ENCODE results near the gene TNFRSF18. TPM values are rescaled to one million over a fixed set of nuclear protein-coding genes. Genes with fewer than 3 reads are reported as not detected.

The TNFRSF18 gene
- polyA plus RNA-seq, 1 experiment = 0.40 TPM

DNA sequence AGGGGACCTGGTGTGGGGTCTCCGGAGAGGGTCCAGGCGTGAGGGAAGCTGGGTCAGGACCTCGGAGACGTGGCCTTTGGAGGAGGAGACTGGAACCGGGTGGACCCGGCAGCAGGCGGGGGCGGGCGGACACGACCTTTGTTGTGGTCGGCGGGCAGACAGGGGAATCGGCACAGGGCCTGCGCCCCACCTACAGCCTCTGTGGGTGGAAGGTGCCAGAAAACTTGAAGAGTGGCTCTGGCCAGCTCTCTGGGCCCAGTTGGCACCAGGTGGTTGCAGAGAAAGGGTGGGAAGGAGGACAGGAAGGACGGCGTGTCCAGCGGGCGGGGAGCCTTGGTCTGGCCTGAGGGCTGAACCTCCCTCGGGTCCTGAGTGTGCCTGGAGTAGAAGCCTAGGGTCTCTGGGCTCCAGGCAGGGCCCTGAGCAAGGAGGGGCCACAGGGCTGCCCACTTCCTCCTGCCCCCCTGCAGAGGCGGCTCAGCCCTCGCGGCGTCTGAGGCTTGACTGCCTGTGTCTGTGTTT lies 40.4 kb downstream of the TNFRSF18 start:
- Histone ChIP-seq H3K36me3 (ENCODE audit: control insufficient read depth, insufficient read depth, low read length) (no peaks in the 10 kb centered on the region), H3K4me3 (ENCODE audit: low read depth, low read length) (no peak overlapping the region), H3K27me3 (ENCODE audit: control insufficient read depth, insufficient read depth, low read length) (peaks cover 4% of the 10 kb centered on the region)
- TF ChIP-seq, protein P1, sequence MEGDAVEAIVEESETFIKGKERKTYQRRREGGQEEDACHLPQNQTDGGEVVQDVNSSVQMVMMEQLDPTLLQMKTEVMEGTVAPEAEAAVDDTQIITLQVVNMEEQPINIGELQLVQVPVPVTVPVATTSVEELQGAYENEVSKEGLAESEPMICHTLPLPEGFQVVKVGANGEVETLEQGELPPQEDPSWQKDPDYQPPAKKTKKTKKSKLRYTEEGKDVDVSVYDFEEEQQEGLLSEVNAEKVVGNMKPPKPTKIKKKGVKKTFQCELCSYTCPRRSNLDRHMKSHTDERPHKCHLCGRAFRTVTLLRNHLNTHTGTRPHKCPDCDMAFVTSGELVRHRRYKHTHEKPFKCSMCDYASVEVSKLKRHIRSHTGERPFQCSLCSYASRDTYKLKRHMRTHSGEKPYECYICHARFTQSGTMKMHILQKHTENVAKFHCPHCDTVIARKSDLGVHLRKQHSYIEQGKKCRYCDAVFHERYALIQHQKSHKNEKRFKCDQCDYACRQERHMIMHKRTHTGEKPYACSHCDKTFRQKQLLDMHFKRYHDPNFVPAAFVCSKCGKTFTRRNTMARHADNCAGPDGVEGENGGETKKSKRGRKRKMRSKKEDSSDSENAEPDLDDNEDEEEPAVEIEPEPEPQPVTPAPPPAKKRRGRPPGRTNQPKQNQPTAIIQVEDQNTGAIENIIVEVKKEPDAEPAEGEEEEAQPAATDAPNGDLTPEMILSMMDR (IDR thresholded peaks at IDR 0.05; ENCODE audit: insufficient read depth, low read depth, low read length) = no peak
- POLR2A ChIA-PET = no interaction called here
- CTCF ChIA-PET = interaction anchor here (1.5 kb wide), 1 partner anchor 43 kb away, joined by 5 read pairs; no protein-coding TSS in a partner anchor
- no peak for DNase-seq (ENCODE audit: low read depth)

DNA sequence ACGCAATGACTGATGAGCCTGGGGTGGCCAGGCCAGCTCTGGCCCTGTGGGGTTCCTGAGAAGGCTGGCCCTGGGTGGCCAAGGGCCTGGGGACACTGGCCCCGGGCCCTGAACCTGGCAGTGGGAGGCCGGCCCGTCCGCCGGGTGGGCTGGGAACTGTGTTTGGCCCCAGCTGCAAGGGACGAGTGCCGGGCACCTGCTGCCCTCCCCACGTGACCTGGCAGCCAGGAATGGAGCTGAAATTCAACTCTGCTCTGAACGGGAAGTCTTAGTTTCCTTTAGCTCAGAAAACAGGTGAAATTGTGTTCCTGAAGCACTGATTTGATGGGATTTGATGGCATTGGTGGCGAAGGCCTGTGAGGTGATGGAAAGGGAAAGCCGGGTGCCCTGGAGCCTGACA lies 40.9 kb downstream of the TNFRSF18 start:
- Histone ChIP-seq H3K4me3 (ENCODE audit: low read depth, low read length) (no peak overlapping the region), H3K36me3 (ENCODE audit: control insufficient read depth, insufficient read depth, low read length) (no peaks in the 10 kb centered on the region), H3K27me3 (ENCODE audit: control insufficient read depth, insufficient read depth, low read length) (peaks cover 4% of the 10 kb centered on the region)
- TF ChIP-seq, protein P1 (IDR thresholded peaks at IDR 0.05; ENCODE audit: insufficient read depth, low read depth, low read length) = no peak
- no peak for DNase-seq (ENCODE audit: low read depth)
- ChIA-PET POLR2A (no interaction called here), CTCF (interaction anchor here (1.5 kb wide), 1 partner anchor 43 kb away, joined by 5 read pairs; no protein-coding TSS in a partner anchor)

DNA sequence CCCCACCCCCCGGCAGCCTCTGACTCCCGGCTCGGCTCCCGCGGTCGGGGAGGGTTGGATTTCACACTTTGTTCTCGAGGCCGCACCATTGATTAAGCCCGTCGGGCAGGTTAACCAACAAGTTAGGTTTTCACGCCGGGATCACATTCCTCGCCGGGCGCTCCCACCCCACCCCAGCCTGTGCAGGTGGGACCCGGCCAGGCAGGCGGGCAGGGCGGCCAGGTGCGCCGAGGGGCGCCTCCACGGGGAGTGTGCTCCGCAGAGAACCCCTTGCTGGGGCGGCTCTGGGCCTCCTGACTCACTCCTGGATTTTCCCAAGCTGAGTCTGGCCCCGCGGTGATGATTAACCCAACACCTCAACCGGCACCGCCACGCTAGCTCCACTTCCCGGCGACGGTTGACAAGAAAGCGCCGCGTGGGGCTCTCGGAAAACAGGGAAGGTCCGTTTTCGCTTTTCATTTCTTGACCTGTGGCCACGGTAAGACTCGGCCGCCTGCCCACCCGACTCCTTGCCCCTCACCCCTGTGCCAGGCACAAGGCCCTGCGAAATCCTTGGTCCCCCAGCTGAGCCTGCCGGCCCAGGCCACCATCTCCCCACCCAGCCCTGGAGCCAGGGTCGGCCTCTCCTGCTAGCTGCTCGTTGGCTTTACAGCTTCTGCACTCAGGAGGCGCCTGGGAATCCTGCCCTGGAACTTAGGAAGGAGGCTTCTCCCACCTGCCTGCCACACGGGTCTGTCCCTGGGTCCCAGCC lies 41.5 kb downstream of the TNFRSF18 start:
- Histone ChIP-seq H3K4me3 (ENCODE audit: low read depth, low read length) (no peak overlapping the region), H3K36me3 (ENCODE audit: control insufficient read depth, insufficient read depth, low read length) (no peaks in the 10 kb centered on the region), H3K27me3 (ENCODE audit: control insufficient read depth, insufficient read depth, low read length) (peaks cover 4% of the 10 kb centered on the region)
- ChIA-PET CTCF (interaction anchor here (1.5 kb wide), 1 partner anchor 42 kb away, joined by 5 read pairs; no protein-coding TSS in a partner anchor), POLR2A (no interaction called here)
- TF ChIP-seq, protein P1 (IDR thresholded peaks at IDR 0.05; ENCODE audit: insufficient read depth, low read depth, low read length) = no peak
- no peak for DNase-seq (ENCODE audit: low read depth)

DNA sequence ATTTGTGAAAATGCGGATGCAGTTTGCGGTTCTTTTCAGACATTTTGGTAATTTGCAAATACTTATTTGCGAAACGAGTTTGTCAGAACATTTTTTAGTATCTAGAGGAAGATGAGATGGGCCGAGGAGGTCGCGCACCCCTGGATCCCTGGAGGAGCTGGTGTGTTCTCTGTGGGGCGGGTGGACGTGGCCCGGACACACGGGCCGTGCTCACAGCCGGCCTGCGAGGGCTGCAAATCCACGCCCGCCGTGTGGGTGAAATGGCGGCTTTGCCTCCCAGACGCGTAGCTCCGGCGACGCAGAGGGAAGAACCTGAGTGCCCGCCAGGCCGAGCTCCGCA lies 42.1 kb downstream of the TNFRSF18 start:
- H3K4me3 ChIP-seq (ENCODE audit: low read depth, low read length) = no peak overlapping the region
- H3K36me3 ChIP-seq (ENCODE audit: control insufficient read depth, insufficient read depth, low read length) = no peaks in the 10 kb centered on the region
- TF ChIP-seq, protein P1 (IDR thresholded peaks at IDR 0.05; ENCODE audit: insufficient read depth, low read depth, low read length) = no peak
- ChIA-PET POLR2A (no interaction called here), CTCF (no interaction called here)
- H3K27me3 ChIP-seq (ENCODE audit: control insufficient read depth, insufficient read depth, low read length) = peaks cover 4% of the 10 kb centered on the region
- DNase-seq (ENCODE audit: low read depth) = no peak

DNA sequence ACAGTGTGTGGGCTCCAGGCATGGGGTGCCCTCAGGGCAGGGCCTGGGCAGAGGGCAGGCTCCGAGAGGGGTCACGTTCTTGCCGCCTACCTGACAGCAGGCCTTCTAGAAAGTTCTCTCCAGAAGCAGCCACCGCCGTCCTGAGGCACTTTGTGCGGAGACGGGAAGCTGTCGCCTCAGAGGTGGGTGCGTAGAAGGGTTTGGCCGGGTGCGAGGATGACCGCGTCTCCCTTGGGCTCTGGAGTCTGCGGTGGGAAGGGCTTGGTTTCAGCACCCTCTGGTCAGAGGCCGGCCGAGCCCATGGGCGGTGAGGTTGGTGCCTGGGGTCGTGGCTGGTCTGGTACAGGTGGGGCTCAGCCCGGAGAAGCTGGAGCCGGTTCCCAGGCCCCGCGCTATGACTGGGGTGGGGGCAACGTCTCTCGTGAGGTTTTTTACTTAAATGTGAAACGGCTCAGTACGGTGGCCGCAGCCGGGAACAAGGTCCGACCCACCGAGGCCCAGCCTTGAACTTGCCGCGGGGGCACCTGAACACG lies 42.8 kb downstream of the TNFRSF18 start:
- Histone ChIP-seq H3K4me3 (ENCODE audit: low read depth, low read length) (no peak overlapping the region), H3K36me3 (ENCODE audit: control insufficient read depth, insufficient read depth, low read length) (no peaks in the 10 kb centered on the region), H3K27me3 (ENCODE audit: control insufficient read depth, insufficient read depth, low read length) (peaks cover 4% of the 10 kb centered on the region)
- no peak for DNase-seq (ENCODE audit: low read depth)
- POLR2A ChIA-PET = no interaction called here
- TF ChIP-seq, protein P1 (IDR thresholded peaks at IDR 0.05; ENCODE audit: insufficient read depth, low read depth, low read length) = no peak
- CTCF ChIA-PET = no interaction called here
